Hepatocyte (in vitro differentiated cells): Measurements from ENCODE around the gene GLI2. TPM values are rescaled to one million over a fixed set of nuclear protein-coding genes. Genes with fewer than 3 reads are reported as not detected.

Experiments used
- DNase-seq: peaks from one replicate; pipeline ENCODE4 v3.0.0-alpha.2; 2016; ENCODE audit warnings: low spot score
- H2AFZ ChIP-seq: fragments of 200-600 bp; sonication (generic); 2 replicates; pipeline ENCODE4 v1.6.0; 2016; ENCODE audit warnings: antibody characterized with exemption, mild to moderate bottlenecking
- H3K27ac ChIP-seq: fragments of 200-600 bp; sonication (generic); 2 replicates; pipeline ENCODE4 v1.5.1; 2016; ENCODE audit warnings: mild to moderate bottlenecking
- H3K27me3 ChIP-seq: fragments of 200-600 bp; sonication (generic); 2 replicates; pipeline ENCODE4 v1.6.1; 2016
- H3K36me3 ChIP-seq: fragments of 200-600 bp; sonication (generic); replicated peaks from 2 replicates; pipeline ENCODE4 v1.5.1; 2016; ENCODE audit warnings: low read depth; ENCODE audit not compliant: insufficient read depth
- H3K4me1 ChIP-seq: fragments of 200-600 bp; sonication (generic); 2 replicates; pipeline ENCODE4 v1.5.1; 2016; ENCODE audit warnings: mild to moderate bottlenecking, moderate library complexity; ENCODE audit not compliant: insufficient read depth
- H3K4me2 ChIP-seq: fragments of 200-600 bp; sonication (generic); 2 replicates; pipeline ENCODE4 v1.6.0; 2016
- H3K4me3 ChIP-seq: fragments of 200-600 bp; sonication (generic); 2 replicates; pipeline ENCODE4 v1.5.1; 2016; ENCODE audit warnings: mild to moderate bottlenecking
- H3K79me2 ChIP-seq: fragments of 200-600 bp; sonication (generic); 2 replicates; pipeline ENCODE4 v1.6.0; 2017; ENCODE audit warnings: mild to moderate bottlenecking
- H3K9me2 ChIP-seq: fragments of 200-600 bp; sonication (generic); replicated peaks from 2 replicates; pipeline ENCODE4 v1.6.0; 2017; ENCODE audit warnings: mild to moderate bottlenecking; ENCODE audit not compliant: insufficient read depth
- H3K9me3 ChIP-seq: fragments of 200-600 bp; sonication (generic); 2 replicates; pipeline ENCODE4 v1.5.1; 2016; ENCODE audit warnings: low read depth, mild to moderate bottlenecking
- H4K20me1 ChIP-seq: fragments of 200-600 bp; sonication (generic); 2 replicates; pipeline ENCODE4 v1.6.0; 2016; ENCODE audit warnings: mild to moderate bottlenecking; ENCODE audit not compliant: insufficient read depth, poor library complexity, severe bottlenecking
- EZH2 ChIP-seq: fragments of 200-600 bp; sonication (generic); IDR thresholded peaks from 2 replicates; pipeline ENCODE4 v1.6.1; 2016; ENCODE audit warnings: antibody characterized with exemption, mild to moderate bottlenecking, borderline replicate concordance
- EZH2phosphoT487 ChIP-seq: fragments of 200-600 bp; sonication (generic); IDR thresholded peaks from one replicate; pipeline ENCODE4 v1.6.1; 2018; ENCODE audit warnings: antibody characterized with exemption, mild to moderate bottlenecking, low read depth, moderate library complexity; ENCODE audit not compliant: unreplicated experiment, severe bottlenecking
- WGBS: methylation state at CpG from one replicate; pipeline ENCODE4 v1.1.6; 2016; ENCODE audit warnings: low lambda C conversion rate; ENCODE audit errors: missing lambda C conversion rate; 5-methylcytosine and 5-hydroxymethylcytosine counted together
- polyA plus RNA-seq: library from polyadenylated mRNA; unstranded; fragments of >200 nt; fragmentation: Nextera tagmentation; extraction: Ambion mirVana; gene quantifications from 2 replicates; pipeline ENCODE4 v1.2.1, GENCODE V29; 2016
- total RNA-seq: library from RNA; depleted of rRNA; stranded (reverse); fragments of >200 nt; gene quantifications from 2 replicates; pipeline ENCODE4 v1.2.3, GENCODE V29; 2014
- TF ChIP-seq, protein P1 (sequence below): fragments of 200-600 bp; sonication (generic); IDR thresholded peaks from 2 replicates; pipeline ENCODE4 v1.5.1; 2016; ENCODE audit warnings: antibody characterized with exemption, mild to moderate bottlenecking; ENCODE audit not compliant: poor library complexity

The GLI2 gene
- total and polyA plus RNA-seq, 2 experiments from 2014 or later = 5.3 to 5.8 TPM

GRCh38 chr2:120726245-120726644 is 9.4 kb upstream of the GLI2 start:
- H4K20me1 ChIP-seq = no peaks in the 10 kb centered on the region
- H3K4me2 ChIP-seq = no peak overlapping the region
- DNase-seq = no peak
- TF ChIP-seq EZH2phosphoT487 (no peak), EZH2 (no peak)
- TF ChIP-seq, protein P1, sequence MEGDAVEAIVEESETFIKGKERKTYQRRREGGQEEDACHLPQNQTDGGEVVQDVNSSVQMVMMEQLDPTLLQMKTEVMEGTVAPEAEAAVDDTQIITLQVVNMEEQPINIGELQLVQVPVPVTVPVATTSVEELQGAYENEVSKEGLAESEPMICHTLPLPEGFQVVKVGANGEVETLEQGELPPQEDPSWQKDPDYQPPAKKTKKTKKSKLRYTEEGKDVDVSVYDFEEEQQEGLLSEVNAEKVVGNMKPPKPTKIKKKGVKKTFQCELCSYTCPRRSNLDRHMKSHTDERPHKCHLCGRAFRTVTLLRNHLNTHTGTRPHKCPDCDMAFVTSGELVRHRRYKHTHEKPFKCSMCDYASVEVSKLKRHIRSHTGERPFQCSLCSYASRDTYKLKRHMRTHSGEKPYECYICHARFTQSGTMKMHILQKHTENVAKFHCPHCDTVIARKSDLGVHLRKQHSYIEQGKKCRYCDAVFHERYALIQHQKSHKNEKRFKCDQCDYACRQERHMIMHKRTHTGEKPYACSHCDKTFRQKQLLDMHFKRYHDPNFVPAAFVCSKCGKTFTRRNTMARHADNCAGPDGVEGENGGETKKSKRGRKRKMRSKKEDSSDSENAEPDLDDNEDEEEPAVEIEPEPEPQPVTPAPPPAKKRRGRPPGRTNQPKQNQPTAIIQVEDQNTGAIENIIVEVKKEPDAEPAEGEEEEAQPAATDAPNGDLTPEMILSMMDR = no peak
- H3K27me3 ChIP-seq = peaks cover 5% of the 10 kb centered on the region
- no peaks in the 10 kb centered on the region for H3K9me2 ChIP-seq
- H3K4me1 ChIP-seq = peaks cover 8% of the 10 kb centered on the region
- H2AFZ ChIP-seq = no peak overlapping the region
- H3K36me3 ChIP-seq = no peaks in the 10 kb centered on the region
- H3K9me3 ChIP-seq = no peaks in the 10 kb centered on the region
- H3K79me2 ChIP-seq = no peaks in the 10 kb centered on the region
- H3K4me3 ChIP-seq = no peak overlapping the region
- H3K27ac ChIP-seq = no peak overlapping the region

DNA sequence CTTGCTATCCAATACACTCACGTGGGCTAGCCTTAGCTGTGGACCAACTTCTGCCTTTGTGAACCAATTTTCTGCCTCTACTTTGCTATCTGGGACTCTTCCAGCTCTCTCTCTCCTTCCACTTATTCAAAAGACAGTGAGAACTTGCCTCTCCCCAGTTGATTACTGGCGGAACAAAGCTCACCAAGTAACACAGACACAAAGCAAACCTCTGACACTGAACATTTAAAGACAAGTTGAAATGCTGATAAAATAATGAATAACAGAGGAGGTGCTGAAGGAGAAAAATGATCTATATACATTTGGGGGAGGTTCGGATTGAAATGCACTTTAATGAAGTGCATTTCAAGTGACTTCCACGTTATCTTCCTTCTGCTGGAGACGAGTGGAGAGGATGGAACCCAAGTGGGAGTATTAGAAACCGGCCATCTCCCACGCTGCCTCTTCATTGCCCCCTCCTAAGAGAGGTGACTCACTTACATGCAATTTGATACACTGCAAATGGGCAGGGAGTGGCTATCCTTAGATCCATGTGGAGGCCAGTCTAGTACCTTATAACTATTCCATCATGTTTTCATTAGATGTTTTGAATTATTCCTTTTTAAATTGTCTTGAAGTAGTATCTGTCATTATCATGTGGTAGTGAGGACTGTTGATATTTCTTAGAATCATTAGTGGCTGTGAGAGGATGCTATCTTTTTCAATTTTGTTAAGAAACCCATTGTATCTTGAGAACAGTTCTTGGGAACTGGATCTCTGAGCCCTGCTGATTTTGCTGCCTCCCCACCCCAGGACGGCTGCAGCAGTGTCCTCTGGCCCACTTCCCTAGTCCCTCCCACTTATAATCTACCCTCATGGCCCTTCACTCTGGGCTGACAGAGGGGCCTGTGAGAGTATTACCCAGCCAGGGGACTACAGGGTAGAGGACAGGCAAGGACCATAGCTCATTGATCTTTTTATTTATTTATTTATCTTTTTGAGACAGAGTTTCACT is 6.0 kb upstream of the GLI2 start:
- TF ChIP-seq, protein P1 = no peak
- TF ChIP-seq EZH2 (no peak), EZH2phosphoT487 (no peak)
- Histone ChIP-seq H3K27ac (no peak overlapping the region), H3K4me2 (peak overlapping the region; percentile 0), H3K4me3 (no peak overlapping the region), H2AFZ (no peak overlapping the region), H3K27me3 (peaks cover 34% of the 10 kb centered on the region), H3K4me1 (no peaks in the 10 kb centered on the region), H3K79me2 (no peaks in the 10 kb centered on the region), H3K9me3 (no peaks in the 10 kb centered on the region), H4K20me1 (no peaks in the 10 kb centered on the region), H3K9me2 (no peaks in the 10 kb centered on the region), H3K36me3 (no peaks in the 10 kb centered on the region)
- no peak for DNase-seq
- WGBS = 34% methylated on average over 8 of the region's 8 CpGs

DNA sequence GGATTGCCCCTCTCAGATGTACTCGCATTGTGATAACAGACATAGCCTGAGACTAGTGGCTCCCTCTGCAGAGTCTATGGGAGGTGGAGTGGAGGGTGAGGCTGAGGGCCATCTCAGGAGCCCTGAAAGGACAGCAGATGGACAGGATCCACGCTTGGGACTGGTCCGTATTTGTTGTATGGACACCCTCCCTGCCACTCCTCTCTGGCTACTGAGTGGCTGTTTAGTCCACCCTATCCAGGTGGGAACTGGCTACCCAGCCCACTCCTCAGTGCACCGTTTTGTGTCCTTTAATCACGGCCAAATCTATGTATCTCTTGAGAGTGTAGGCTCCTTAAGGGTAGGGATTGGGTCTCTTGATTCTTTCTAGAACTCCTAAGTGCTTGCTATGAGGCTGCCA is 4.5 kb upstream of the GLI2 start:
- TF ChIP-seq EZH2phosphoT487 (no peak), EZH2 (no peak)
- TF ChIP-seq, protein P1 = no peak
- Histone ChIP-seq H3K9me2 (no peaks in the 10 kb centered on the region), H3K4me3 (no peak overlapping the region), H3K4me1 (no peaks in the 10 kb centered on the region), H3K36me3 (no peaks in the 10 kb centered on the region), H3K79me2 (no peaks in the 10 kb centered on the region), H3K9me3 (no peaks in the 10 kb centered on the region), H4K20me1 (no peaks in the 10 kb centered on the region), H3K4me2 (no peak overlapping the region), H2AFZ (no peak overlapping the region), H3K27ac (no peak overlapping the region), H3K27me3 (peaks cover 40% of the 10 kb centered on the region)
- WGBS = 96% methylated on average over 5 of the region's 5 CpGs
- DNase-seq = no peak
